ENCODE data around the gene NAMPT. TPM values are rescaled to one million over a fixed set of nuclear protein-coding genes. Genes with fewer than 3 reads are reported as not detected.
"Not testable (repeated sequence)": the region's sequence is repeated elsewhere in the genome, so short reads cannot be mapped to it uniquely, and the experiment has no call there.

NAMPT gene
- polyA plus RNA-seq, 3 donors, result 71.3 to 358 (median 133) TPM

- Histone ChIP-seq H3K4me2 (replicated peaks; ENCODE audit: extremely low read depth, low read length, poor library complexity, severe bottlenecking) (no peak overlapping the region), H3K4me1 (ENCODE audit: control insufficient read depth in 1 of 2, insufficient read depth in 2 of 2, low read length in 2 of 2) (no peaks in the 10 kb centered on the region), H3K36me3 (replicated peaks in 1 of 2; ENCODE audit: control insufficient read depth in 1 of 2, insufficient read depth in 2 of 2, low read length in 2 of 2) (no peaks in the 10 kb centered on the region), H4K20me1 (ENCODE audit: insufficient read depth, low read length) (no peaks in the 10 kb centered on the region), H3K4me3 (replicated peaks in 1 of 3; ENCODE audit: low read depth in 2 of 3, low read length in 3 of 3) (no peak overlapping the region), H2AFZ (ENCODE audit: insufficient read depth, low read depth, low read length, poor library complexity, severe bottlenecking) (no peak overlapping the region), H3K27me3 (ENCODE audit: control insufficient read depth in 2 of 2, insufficient read depth in 2 of 2, low read length in 2 of 2) (no peaks in the 10 kb centered on the region), H3K9ac (ENCODE audit: insufficient read depth, low read length, poor library complexity, severe bottlenecking) (no peak overlapping the region), H3K27ac (ENCODE audit: low read depth in 1 of 2, low read length in 2 of 2) (no peak overlapping the region), H3K9me3 (replicated peaks in 1 of 2; ENCODE audit: control insufficient read depth in 1 of 2, insufficient read depth in 1 of 2, low read length in 2 of 2) (no peaks in the 10 kb centered on the region), H3K79me2 (ENCODE audit: insufficient read depth, low read length) (no peaks in the 10 kb centered on the region)
- H3K4me1 Mint-ChIP-seq, result no peaks in the 10 kb centered on the region
- H3K27ac Mint-ChIP-seq, result no peak overlapping the region
- no peak for TF ChIP-seq CTCF (IDR thresholded peaks at IDR 0.05)
- 87% methylated on average over 4 of the region's 11 CpGs for WGBS (ENCODE audit: insufficient coverage)
- intact Hi-C loops (cut with micrococcal nuclease), result no loop called here
- no peak for DNase-seq
- H3K9me3 Mint-ChIP-seq, result peaks cover 0 to 5% (median 2%) of the 10 kb centered on the region in 7 donors
- H3K36me3 Mint-ChIP-seq, result no peaks in the 10 kb centered on the region
- H3K4me3 Mint-ChIP-seq, result no peak overlapping the region
- H3K27me3 Mint-ChIP-seq (ENCODE audit: low read depth in 3 of 3), result peaks cover 3 to 9% (median 5%) of the 10 kb centered on the region in 3 donors
Measured at GRCh38 chr7:106327538-106328481, 43.0 kb upstream of the NAMPT start.

GRCh38 chr7:106326594-106327537 is 42.1 kb upstream of the NAMPT start:
- DNase-seq, result no peak
- Mint-ChIP-seq H3K27me3 (ENCODE audit: low read depth in 3 of 3) (peaks cover 3 to 9% (median 3%) of the 10 kb centered on the region in 3 donors), H3K4me3 (no peak overlapping the region), H3K36me3 (no peaks in the 10 kb centered on the region), H3K27ac (peak overlapping the region in 3 of 7 donors; percentile 4 to 54 (median 16)), H3K4me1 (no peaks in the 10 kb centered on the region), H3K9me3 (peaks cover 0 to 7% (median 4%) of the 10 kb centered on the region in 7 donors)
- no peaks in the 10 kb centered on the region for H3K9me3 ChIP-seq (replicated peaks in 1 of 2; ENCODE audit: control insufficient read depth in 1 of 2, insufficient read depth in 1 of 2, low read length in 2 of 2)
- TF ChIP-seq CTCF (IDR thresholded peaks at IDR 0.05), result no peak
- intact Hi-C loops (cut with micrococcal nuclease), result no loop called here
- H4K20me1 ChIP-seq (ENCODE audit: insufficient read depth, low read length), result no peaks in the 10 kb centered on the region
- no peak overlapping the region for H3K27ac ChIP-seq (ENCODE audit: low read depth in 1 of 2, low read length in 2 of 2)
- H3K36me3 ChIP-seq (replicated peaks in 1 of 2; ENCODE audit: control insufficient read depth in 1 of 2, insufficient read depth in 2 of 2, low read length in 2 of 2), result no peaks in the 10 kb centered on the region
- WGBS (ENCODE audit: insufficient coverage), result 86% methylated on average over 4 of the region's 7 CpGs
- H3K27me3 ChIP-seq (ENCODE audit: control insufficient read depth in 2 of 2, insufficient read depth in 2 of 2, low read length in 2 of 2), result no peaks in the 10 kb centered on the region
- H2AFZ ChIP-seq (ENCODE audit: insufficient read depth, low read depth, low read length, poor library complexity, severe bottlenecking), result no peak overlapping the region
- no peaks in the 10 kb centered on the region for H3K4me1 ChIP-seq (ENCODE audit: control insufficient read depth in 1 of 2, insufficient read depth in 2 of 2, low read length in 2 of 2)
- H3K4me2 ChIP-seq (replicated peaks; ENCODE audit: extremely low read depth, low read length, poor library complexity, severe bottlenecking), result no peak overlapping the region
- H3K4me3 ChIP-seq (replicated peaks in 1 of 3; ENCODE audit: low read depth in 2 of 3, low read length in 3 of 3), result no peak overlapping the region
- H3K9ac ChIP-seq (ENCODE audit: insufficient read depth, low read length, poor library complexity, severe bottlenecking), result no peak overlapping the region
- no peaks in the 10 kb centered on the region for H3K79me2 ChIP-seq (ENCODE audit: insufficient read depth, low read length)

GRCh38 chr7:106324509-106324908 is 39.7 kb upstream of the NAMPT start:
- H3K79me2 ChIP-seq (ENCODE audit: insufficient read depth, low read length), result not testable (repeated sequence)

More at GRCh38 chr7:106324509-106324908, 39.7 kb upstream of the NAMPT start:
- intact Hi-C loops (cut with micrococcal nuclease); H3K36me3 Mint-ChIP-seq; H3K36me3 ChIP-seq (replicated peaks in 1 of 2; ENCODE audit: control insufficient read depth in 1 of 2, insufficient read depth in 2 of 2, low read length in 2 of 2); H3K4me2 ChIP-seq (replicated peaks; ENCODE audit: extremely low read depth, low read length, poor library complexity, severe bottlenecking); H3K27ac Mint-ChIP-seq; H3K4me3 Mint-ChIP-seq; H3K27ac ChIP-seq (ENCODE audit: low read depth in 1 of 2, low read length in 2 of 2); H3K9ac ChIP-seq (ENCODE audit: insufficient read depth, low read length, poor library complexity, severe bottlenecking); H4K20me1 ChIP-seq (ENCODE audit: insufficient read depth, low read length); H3K4me3 ChIP-seq (replicated peaks in 1 of 3; ENCODE audit: low read depth in 2 of 3, low read length in 3 of 3); H3K27me3 ChIP-seq (ENCODE audit: control insufficient read depth in 2 of 2, insufficient read depth in 2 of 2, low read length in 2 of 2); H3K4me1 ChIP-seq (ENCODE audit: control insufficient read depth in 1 of 2, insufficient read depth in 2 of 2, low read length in 2 of 2); H2AFZ ChIP-seq (ENCODE audit: insufficient read depth, low read depth, low read length, poor library complexity, severe bottlenecking); DNase-seq; H3K27me3 Mint-ChIP-seq (ENCODE audit: low read depth in 3 of 3); H3K9me3 ChIP-seq (replicated peaks in 1 of 2; ENCODE audit: control insufficient read depth in 1 of 2, insufficient read depth in 1 of 2, low read length in 2 of 2); H3K4me1 Mint-ChIP-seq: not testable (repeated sequence)
- WGBS (ENCODE audit: insufficient coverage), result no CpG with 5 or more reads among the region's 2 CpGs
- H3K9me3 Mint-ChIP-seq, result peaks cover 1 to 11% (median 6%) of the 10 kb centered on the region in 7 donors

Measured in CD14-positive monocyte (primary cell).